Loucy (cell line): ENCODE measurements around the gene HOXD12.

Experiments used
- CTCF ChIP-seq: fragments of 200-600 bp; sonication (generic); conservative IDR thresholded peaks from 2 replicates; pipeline ENCODE4 v1.5.1; 2014; ENCODE audit warnings: mild to moderate bottlenecking, antibody characterized with exemption, low read length
- EZH2phosphoT487 ChIP-seq: fragments of 200-600 bp; IDR thresholded peaks from 2 replicates; pipeline ENCODE4 v1.6.1; 2018; ENCODE audit warnings: antibody characterized with exemption, mild to moderate bottlenecking, moderate library complexity, borderline replicate concordance

- TF ChIP-seq CTCF, result no peak
- TF ChIP-seq EZH2phosphoT487, result no peak
These were observed 23.5 kb upstream of the HOXD12 start for GRCh38 chr2:176076063-176076462.
